ENCODE results near the gene DMKN. TPM values are rescaled to one million over a fixed set of nuclear protein-coding genes. Genes with fewer than 3 reads are reported as not detected.

Gene DMKN
- total and polyA plus RNA-seq, 3 donors from 2014 or later = 5.8 to 24.0 (median 7.9) TPM

GRCh38 chr19:35455616-35456201 is 57.7 kb downstream of the DMKN start:
- Histone ChIP-seq H3K36me3 (ENCODE audit: low read depth, missing control alignments) (no peaks in the 10 kb centered on the region), H3K4me1 (peaks cover 3% of the 10 kb centered on the region), H3K4me3 (no peak overlapping the region), H3K9me3 (no peaks in the 10 kb centered on the region), H3K27me3 (no peaks in the 10 kb centered on the region), H3K27ac (no peak overlapping the region)
- TF ChIP-seq, protein P1, sequence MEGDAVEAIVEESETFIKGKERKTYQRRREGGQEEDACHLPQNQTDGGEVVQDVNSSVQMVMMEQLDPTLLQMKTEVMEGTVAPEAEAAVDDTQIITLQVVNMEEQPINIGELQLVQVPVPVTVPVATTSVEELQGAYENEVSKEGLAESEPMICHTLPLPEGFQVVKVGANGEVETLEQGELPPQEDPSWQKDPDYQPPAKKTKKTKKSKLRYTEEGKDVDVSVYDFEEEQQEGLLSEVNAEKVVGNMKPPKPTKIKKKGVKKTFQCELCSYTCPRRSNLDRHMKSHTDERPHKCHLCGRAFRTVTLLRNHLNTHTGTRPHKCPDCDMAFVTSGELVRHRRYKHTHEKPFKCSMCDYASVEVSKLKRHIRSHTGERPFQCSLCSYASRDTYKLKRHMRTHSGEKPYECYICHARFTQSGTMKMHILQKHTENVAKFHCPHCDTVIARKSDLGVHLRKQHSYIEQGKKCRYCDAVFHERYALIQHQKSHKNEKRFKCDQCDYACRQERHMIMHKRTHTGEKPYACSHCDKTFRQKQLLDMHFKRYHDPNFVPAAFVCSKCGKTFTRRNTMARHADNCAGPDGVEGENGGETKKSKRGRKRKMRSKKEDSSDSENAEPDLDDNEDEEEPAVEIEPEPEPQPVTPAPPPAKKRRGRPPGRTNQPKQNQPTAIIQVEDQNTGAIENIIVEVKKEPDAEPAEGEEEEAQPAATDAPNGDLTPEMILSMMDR (IDR thresholded peaks at IDR 0.05) = no peak
- no peak for TF ChIP-seq POLR2A (IDR thresholded peaks at IDR 0.05)
- WGBS, 2 donors = 74 to 78% methylated on average over 3 of the region's 3 CpGs
- DNase-seq = no peak
- intact Hi-C loops (cut with DNase I; ENCODE audit: low total_unique reads) = no loop called here

- H3K36me3 ChIP-seq (ENCODE audit: low read depth, missing control alignments) = no peaks in the 10 kb centered on the region
- no peak overlapping the region for H3K4me3 ChIP-seq
- no peaks in the 10 kb centered on the region for H3K9me3 ChIP-seq
- peaks cover 3% of the 10 kb centered on the region for H3K4me1 ChIP-seq
- intact Hi-C loops (cut with DNase I; ENCODE audit: low total_unique reads) = no loop called here
- H3K27ac ChIP-seq = no peak overlapping the region
- H3K27me3 ChIP-seq = no peaks in the 10 kb centered on the region
- TF ChIP-seq, protein P1 (IDR thresholded peaks at IDR 0.05) = no peak
- no peak for TF ChIP-seq POLR2A (IDR thresholded peaks at IDR 0.05)
- 96 to 100% methylated on average over 2 of the region's 2 CpGs for WGBS, 2 donors
- DNase-seq = no peak
Observed at GRCh38 chr19:35454663-35455062, 58.8 kb downstream of the DMKN start.

DNA sequence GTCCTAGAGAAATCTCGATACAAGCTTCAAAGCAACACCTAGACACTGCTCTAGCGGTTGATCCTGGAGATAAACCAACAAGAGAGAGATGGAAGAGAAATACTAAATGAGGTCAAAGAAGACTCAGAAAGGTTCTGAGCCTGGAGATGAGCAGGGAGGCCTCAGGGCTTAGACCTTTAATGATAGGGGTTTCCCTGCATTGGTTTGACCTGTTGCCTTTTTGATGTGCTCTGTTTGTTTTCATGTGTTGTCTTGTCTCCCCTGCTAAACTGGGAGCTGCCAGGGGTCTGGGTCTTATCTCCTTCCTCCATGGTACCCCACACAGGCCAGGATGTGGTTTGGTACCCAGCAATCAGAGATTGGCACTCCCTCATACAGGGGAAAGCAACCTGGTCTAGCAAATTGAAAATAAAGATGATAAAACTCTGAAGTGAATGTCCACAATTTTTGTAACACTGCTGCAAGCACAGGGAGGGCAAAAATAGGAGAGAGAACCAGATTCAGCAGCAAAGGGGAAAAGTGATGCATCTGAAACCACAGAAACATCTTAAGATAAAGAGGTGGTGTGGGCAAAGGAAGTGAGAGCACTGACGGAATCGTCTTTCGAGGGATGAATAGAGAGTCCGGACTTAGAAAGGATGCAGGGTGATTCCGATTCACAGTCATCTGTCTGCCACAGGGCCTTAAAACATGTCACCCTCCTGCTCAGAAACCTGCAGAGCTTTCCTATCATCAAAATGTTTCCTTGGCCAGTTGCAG is 61.9 kb downstream of the DMKN start:
- no peaks in the 10 kb centered on the region for H3K9me3 ChIP-seq
- DNase-seq = no peak
- H3K4me1 ChIP-seq = no peaks in the 10 kb centered on the region
- no peaks in the 10 kb centered on the region for H3K27me3 ChIP-seq
- H3K27ac ChIP-seq = no peak overlapping the region
- H3K4me3 ChIP-seq = no peak overlapping the region
- WGBS, 2 donors = 85% methylated on average over 7 of the region's 7 CpGs
- H3K36me3 ChIP-seq (ENCODE audit: low read depth, missing control alignments) = no peaks in the 10 kb centered on the region
- intact Hi-C loops (cut with DNase I; ENCODE audit: low total_unique reads) = no loop called here
- TF ChIP-seq POLR2A (IDR thresholded peaks at IDR 0.05) = no peak

DNA sequence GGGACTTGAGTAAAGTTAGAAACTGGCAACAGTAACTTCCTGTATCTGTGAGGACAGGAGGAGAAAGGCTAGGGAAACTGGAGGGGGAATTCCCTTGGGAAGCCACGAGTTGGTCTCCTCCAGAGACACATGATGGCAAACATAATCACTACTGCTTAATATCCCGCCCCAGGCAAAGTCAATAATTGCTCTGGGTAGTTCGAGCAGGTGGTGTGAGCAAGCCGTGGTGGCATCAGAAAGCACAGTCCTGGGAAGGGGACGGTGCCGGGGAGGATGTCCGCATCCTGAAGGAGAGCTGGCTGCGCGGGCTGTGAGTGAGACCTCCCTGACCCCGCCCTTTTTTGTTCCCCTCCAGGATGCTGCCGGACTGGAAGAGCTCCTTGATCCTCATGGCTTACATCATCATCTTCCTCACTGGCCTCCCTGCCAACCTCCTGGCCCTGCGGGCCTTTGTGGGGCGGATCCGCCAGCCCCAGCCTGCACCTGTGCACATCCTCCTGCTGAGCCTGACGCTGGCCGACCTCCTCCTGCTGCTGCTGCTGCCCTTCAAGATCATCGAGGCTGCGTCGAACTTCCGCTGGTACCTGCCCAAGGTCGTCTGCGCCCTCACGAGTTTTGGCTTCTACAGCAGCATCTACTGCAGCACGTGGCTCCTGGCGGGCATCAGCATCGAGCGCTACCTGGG is 63.9 kb downstream of the DMKN start:
- H3K27me3 ChIP-seq = no peaks in the 10 kb centered on the region
- H3K4me3 ChIP-seq = no peak overlapping the region
- intact Hi-C loops (cut with DNase I; ENCODE audit: low total_unique reads) = no loop called here
- WGBS, 2 donors = 65 to 70% methylated on average over 21 to 27 of the region's 27 CpGs
- no peak overlapping the region for H3K27ac ChIP-seq
- H3K4me1 ChIP-seq = no peaks in the 10 kb centered on the region
- DNase-seq = no peak
- no peak for TF ChIP-seq POLR2A (IDR thresholded peaks at IDR 0.05)
- TF ChIP-seq, protein P1 (IDR thresholded peaks at IDR 0.05) = no peak
- no peaks in the 10 kb centered on the region for H3K9me3 ChIP-seq
- no peaks in the 10 kb centered on the region for H3K36me3 ChIP-seq (ENCODE audit: low read depth, missing control alignments)

All from testis (tissue), 3 donors.